DOHH2 (cell line): ENCODE results near the gene KIZ.

Experiments
- H3F3A ChIP-seq: fragments of 200-600 bp; sonication (generic), shearing (Covaris generic); 2 replicates; pipeline ENCODE4 v1.6.0; 2016; ENCODE audit warnings: antibody characterized with exemption, mild to moderate bottlenecking; ENCODE audit not compliant: control insufficient read depth, insufficient read depth
- H3K27ac ChIP-seq: fragments of 200-600 bp; sonication (generic); 2 replicates; pipeline ENCODE4 v1.5.1; 2014; ENCODE audit warnings: low read depth, mild to moderate bottlenecking, low read length, moderate library complexity
- H3K27me3 ChIP-seq: fragments of 200-600 bp; sonication (generic); 2 replicates; pipeline ENCODE4 v1.6.1; 2014; ENCODE audit warnings: mild to moderate bottlenecking, low read length, mixed read lengths; ENCODE audit not compliant: control insufficient read depth
- H3K36me3 ChIP-seq: fragments of 200-600 bp; sonication (generic); 2 replicates; pipeline ENCODE4 v1.6.1; 2014; ENCODE audit warnings: mild to moderate bottlenecking, low read length, moderate library complexity, mixed read lengths; ENCODE audit not compliant: control insufficient read depth
- H3K4me1 ChIP-seq: fragments of 200-600 bp; sonication (generic); 2 replicates; pipeline ENCODE4 v1.6.1; 2014; ENCODE audit warnings: mild to moderate bottlenecking, low read length, mixed read lengths; ENCODE audit not compliant: control insufficient read depth
- H3K4me2 ChIP-seq: fragments of 200-600 bp; sonication (generic); 2 replicates; pipeline ENCODE4 v1.6.0; 2014; ENCODE audit warnings: mild to moderate bottlenecking, low read length, moderate library complexity
- H3K4me3 ChIP-seq: fragments of 200-600 bp; sonication (generic); 2 replicates; pipeline ENCODE4 v1.5.1; 2014; ENCODE audit warnings: mild to moderate bottlenecking, low read length, mixed read lengths
- H3K79me2 ChIP-seq: fragments of 200-600 bp; sonication (generic); 2 replicates; pipeline ENCODE4 v1.6.1; 2014; ENCODE audit warnings: mild to moderate bottlenecking, low read length, mixed read lengths; ENCODE audit not compliant: control insufficient read depth
- H3K9me2 ChIP-seq: fragments of 200-600 bp; sonication (generic); replicated peaks from 2 replicates; pipeline ENCODE4 v1.6.1; 2014; ENCODE audit warnings: mild to moderate bottlenecking, low read length, mixed read lengths; ENCODE audit not compliant: control insufficient read depth
- H3K9me3 ChIP-seq: fragments of 200-600 bp; sonication (generic); 2 replicates; pipeline ENCODE4 v1.6.1; 2014; ENCODE audit warnings: antibody characterized with exemption, low read length, mixed read lengths; ENCODE audit not compliant: control insufficient read depth, insufficient read depth
- H4K20me1 ChIP-seq: fragments of 200-600 bp; sonication (generic); 2 replicates; pipeline ENCODE4 v1.6.0; 2014; ENCODE audit warnings: low read depth, mild to moderate bottlenecking, antibody characterized with exemption, low read length, moderate library complexity; ENCODE audit not compliant: control insufficient read depth, insufficient read depth
- EZH2phosphoT487 ChIP-seq: fragments of 200-600 bp; sonication (generic); IDR thresholded peaks from 2 replicates; pipeline ENCODE4 v1.6.1; 2017; ENCODE audit warnings: borderline replicate concordance, mild to moderate bottlenecking, antibody characterized with exemption, low read length, moderate library complexity, mixed read lengths
- TF ChIP-seq, protein P1 (sequence below): fragments of 200-600 bp; sonication (generic); IDR thresholded peaks from one replicate; pipeline ENCODE4 v1.5.1; 2014; ENCODE audit warnings: antibody characterized with exemption, mild to moderate bottlenecking, low read depth, low read length; ENCODE audit not compliant: poor library complexity, severe bottlenecking

The KIZ gene

DNA sequence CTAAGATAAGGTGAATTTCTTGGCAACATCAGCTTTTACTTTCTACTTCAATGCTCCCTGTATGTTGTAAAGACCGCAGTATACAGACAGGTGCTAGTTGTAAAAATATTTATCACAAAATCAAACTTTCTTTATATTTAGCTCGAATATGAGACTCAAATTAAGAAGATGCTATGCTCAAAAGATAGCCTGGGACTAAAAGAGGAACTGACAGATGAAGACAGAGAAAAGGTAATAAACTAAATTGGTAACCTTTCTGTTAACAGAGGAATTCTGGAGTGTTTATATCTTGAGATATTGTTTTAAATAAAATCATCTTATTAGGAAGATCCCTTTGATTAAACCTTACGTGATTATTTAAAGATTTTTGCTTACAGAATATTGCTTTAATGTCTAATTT is 19.5 kb downstream of the KIZ start:
- Histone ChIP-seq H3K9me3 (no peaks in the 10 kb centered on the region), H3K4me2 (no peak overlapping the region; the same call in 1 of the 2 replicates), H3K9me2 (no peaks in the 10 kb centered on the region), H4K20me1 (no peaks in the 10 kb centered on the region; the same call in 1 of the 2 replicates), H3K4me3 (no peak overlapping the region), H3K27me3 (no peaks in the 10 kb centered on the region), H3K4me1 (peaks cover 37% of the 10 kb centered on the region), H3K36me3 (no peaks in the 10 kb centered on the region), H3K27ac (no peak overlapping the region), H3K79me2 (no peaks in the 10 kb centered on the region), H3F3A (no peaks in the 10 kb centered on the region)
- TF ChIP-seq, protein P1, sequence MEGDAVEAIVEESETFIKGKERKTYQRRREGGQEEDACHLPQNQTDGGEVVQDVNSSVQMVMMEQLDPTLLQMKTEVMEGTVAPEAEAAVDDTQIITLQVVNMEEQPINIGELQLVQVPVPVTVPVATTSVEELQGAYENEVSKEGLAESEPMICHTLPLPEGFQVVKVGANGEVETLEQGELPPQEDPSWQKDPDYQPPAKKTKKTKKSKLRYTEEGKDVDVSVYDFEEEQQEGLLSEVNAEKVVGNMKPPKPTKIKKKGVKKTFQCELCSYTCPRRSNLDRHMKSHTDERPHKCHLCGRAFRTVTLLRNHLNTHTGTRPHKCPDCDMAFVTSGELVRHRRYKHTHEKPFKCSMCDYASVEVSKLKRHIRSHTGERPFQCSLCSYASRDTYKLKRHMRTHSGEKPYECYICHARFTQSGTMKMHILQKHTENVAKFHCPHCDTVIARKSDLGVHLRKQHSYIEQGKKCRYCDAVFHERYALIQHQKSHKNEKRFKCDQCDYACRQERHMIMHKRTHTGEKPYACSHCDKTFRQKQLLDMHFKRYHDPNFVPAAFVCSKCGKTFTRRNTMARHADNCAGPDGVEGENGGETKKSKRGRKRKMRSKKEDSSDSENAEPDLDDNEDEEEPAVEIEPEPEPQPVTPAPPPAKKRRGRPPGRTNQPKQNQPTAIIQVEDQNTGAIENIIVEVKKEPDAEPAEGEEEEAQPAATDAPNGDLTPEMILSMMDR: no peak
- TF ChIP-seq EZH2phosphoT487: no peak

DNA sequence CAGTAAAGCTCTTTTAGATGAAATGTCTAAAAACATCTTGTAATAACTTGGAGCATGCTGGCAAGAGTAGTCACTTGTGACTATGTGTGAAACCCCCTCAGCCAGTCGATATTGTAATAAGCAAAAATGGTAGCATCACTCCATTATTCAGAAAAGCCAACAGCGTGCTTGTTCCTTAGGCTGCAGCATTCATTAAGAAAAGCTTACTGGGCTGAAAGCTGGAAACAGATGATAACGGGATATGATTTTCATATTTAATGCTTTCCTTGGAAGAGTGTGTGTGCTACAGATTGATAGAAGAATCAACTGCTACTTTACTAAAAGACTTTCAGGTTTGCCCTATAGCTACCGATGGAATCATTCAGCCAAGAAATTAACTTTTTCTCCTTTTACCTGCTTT is 20.3 kb downstream of the KIZ start:
- Histone ChIP-seq H3F3A (no peaks in the 10 kb centered on the region), H3K4me2 (no peak overlapping the region)

DNA sequence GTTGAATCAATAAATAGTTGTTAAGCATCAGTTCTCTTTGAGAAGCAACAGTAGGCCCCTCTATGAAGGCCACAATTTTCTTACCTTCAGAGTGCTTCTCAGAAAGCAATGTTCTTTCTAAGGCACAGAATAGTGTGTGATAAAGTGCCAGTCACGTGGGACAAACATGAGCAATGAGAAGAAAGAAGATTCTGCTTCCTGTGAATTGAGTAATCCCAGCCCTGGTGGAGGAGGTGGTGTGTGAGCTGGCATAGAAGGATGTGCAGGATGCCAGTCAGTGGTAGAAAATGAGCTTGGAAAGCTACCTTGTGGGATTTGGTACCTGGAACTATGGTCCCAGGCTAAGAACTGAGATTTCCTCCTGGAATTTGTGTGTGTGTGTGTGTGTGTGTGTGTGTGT is 21.7 kb downstream of the KIZ start:
- Histone ChIP-seq H4K20me1 (no peaks in the 10 kb centered on the region; the same call in 1 of the 2 replicates), H3K79me2 (no peaks in the 10 kb centered on the region), H3K27ac (no peak overlapping the region), H3K9me3 (no peaks in the 10 kb centered on the region), H3K36me3 (no peaks in the 10 kb centered on the region), H3K4me1 (peaks cover 31% of the 10 kb centered on the region), H3K4me3 (no peak overlapping the region), H3K4me2 (no peak overlapping the region), H3K9me2 (no peaks in the 10 kb centered on the region), H3K27me3 (no peaks in the 10 kb centered on the region), H3F3A (no peaks in the 10 kb centered on the region)
- TF ChIP-seq, protein P1: no peak
- TF ChIP-seq EZH2phosphoT487: no peak

More for the DNA sequence above, 20.3 kb downstream of the KIZ start:
- Histone ChIP-seq H3K27ac (no peak overlapping the region), H3K79me2 (no peaks in the 10 kb centered on the region), H4K20me1 (no peaks in the 10 kb centered on the region; the same call in 1 of the 2 replicates), H3K4me3 (no peak overlapping the region), H3K9me3 (no peaks in the 10 kb centered on the region), H3K9me2 (no peaks in the 10 kb centered on the region), H3K4me1 (peaks cover 37% of the 10 kb centered on the region), H3K36me3 (no peaks in the 10 kb centered on the region), H3K27me3 (no peaks in the 10 kb centered on the region)
- TF ChIP-seq, protein P1: no peak
- no peak for TF ChIP-seq EZH2phosphoT487

DNA sequence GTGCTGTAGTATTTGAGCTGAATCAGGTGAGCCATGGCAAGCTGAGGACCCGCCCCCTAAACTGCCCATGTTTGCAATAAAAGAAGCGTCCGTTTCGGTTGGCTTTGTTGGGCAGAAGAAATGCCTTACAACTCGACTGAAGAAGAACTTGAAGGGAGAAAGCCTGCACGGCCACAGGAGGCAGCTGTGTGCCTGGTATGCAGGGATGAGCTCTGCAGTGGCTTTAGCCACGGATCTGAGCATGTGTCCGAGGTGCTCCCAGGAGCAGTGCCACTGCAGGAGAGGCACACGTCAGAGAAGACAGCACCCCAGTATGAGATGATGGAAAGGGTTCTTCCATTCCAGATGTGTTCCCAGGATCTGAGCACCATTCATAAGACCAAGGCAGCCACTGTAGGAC is 23.5 kb downstream of the KIZ start:
- Histone ChIP-seq H3K9me3 (no peaks in the 10 kb centered on the region), H4K20me1 (no peaks in the 10 kb centered on the region), H3K4me2 (no peak overlapping the region), H3F3A (no peaks in the 10 kb centered on the region), H3K4me3 (no peak overlapping the region), H3K27ac (no peak overlapping the region), H3K27me3 (no peaks in the 10 kb centered on the region), H3K79me2 (no peaks in the 10 kb centered on the region), H3K36me3 (no peaks in the 10 kb centered on the region), H3K4me1 (peaks cover 16% of the 10 kb centered on the region), H3K9me2 (no peaks in the 10 kb centered on the region)
- no peak for TF ChIP-seq EZH2phosphoT487
- TF ChIP-seq, protein P1: no peak
